GM12891 (cell line): ENCODE data around the gene DQX1.

Experiments
- DNase-seq: peaks from one replicate; pipeline ENCODE4 v3.0.0; 2011; ENCODE audit warnings: low spot score; ENCODE audit not compliant: insufficient read length
- FAIRE-seq: peaks from 2 replicates; lab custom pipeline; 2011; peaks lifted over from hg19 to GRCh38; lab: Jason Lieb, UNC
- PAX5 ChIP-seq: IDR thresholded peaks from 2 replicates; pipeline ENCODE4 v1.6.1; 2011; ENCODE audit warnings: low read length, moderate library complexity, mild to moderate bottlenecking; ENCODE audit not compliant: insufficient read depth, severe bottlenecking
- POLR2A ChIP-seq: IDR thresholded peaks from 2 replicates; pipeline ENCODE4 v1.6.1; 2011; ENCODE audit warnings: low read depth, low read length, control low read depth
- POLR2AphosphoS5 ChIP-seq: IDR thresholded peaks from 2 replicates; pipeline ENCODE4 v1.6.1; 2011; ENCODE audit warnings: low read depth, low read length, control low read depth
- POU2F2 ChIP-seq: IDR thresholded peaks from 2 replicates; pipeline ENCODE4 v1.6.1; 2011; ENCODE audit warnings: low read depth, mild to moderate bottlenecking, control low read depth, low read length, moderate library complexity
- SPI1 ChIP-seq: IDR thresholded peaks from 2 replicates; pipeline ENCODE4 v1.6.1; 2011; ENCODE audit warnings: low read depth, low read length, control low read depth
- TAF1 ChIP-seq: IDR thresholded peaks from 2 replicates; pipeline ENCODE4 v1.6.1; 2011; ENCODE audit warnings: low read depth, low read length, control low read depth

Gene DQX1

DNA sequence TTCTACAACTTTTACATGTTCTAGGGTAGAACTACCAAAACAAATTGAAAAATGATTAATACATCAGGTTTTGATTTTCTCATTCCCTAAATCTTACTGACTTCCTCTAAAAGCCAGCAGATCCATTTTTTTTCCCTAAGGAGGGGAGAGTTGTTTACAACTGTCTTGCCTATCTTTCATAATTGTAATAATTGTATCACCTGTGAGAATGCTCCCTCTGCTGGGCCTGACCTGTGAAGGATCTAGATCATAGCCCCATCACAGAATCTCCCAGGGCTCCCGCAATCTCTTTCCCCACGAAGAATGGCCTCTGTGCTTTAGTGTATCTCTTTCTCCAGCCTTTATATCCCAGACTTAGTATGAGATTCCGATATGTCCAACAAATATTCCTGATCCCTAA lies 18.6 kb upstream of the DQX1 start:
- DNase-seq (no peak), FAIRE-seq (no peak)
- no peak for TF ChIP-seq POLR2A
- no peak for TF ChIP-seq POLR2AphosphoS5
- TF ChIP-seq PAX5: no peak

DNA sequence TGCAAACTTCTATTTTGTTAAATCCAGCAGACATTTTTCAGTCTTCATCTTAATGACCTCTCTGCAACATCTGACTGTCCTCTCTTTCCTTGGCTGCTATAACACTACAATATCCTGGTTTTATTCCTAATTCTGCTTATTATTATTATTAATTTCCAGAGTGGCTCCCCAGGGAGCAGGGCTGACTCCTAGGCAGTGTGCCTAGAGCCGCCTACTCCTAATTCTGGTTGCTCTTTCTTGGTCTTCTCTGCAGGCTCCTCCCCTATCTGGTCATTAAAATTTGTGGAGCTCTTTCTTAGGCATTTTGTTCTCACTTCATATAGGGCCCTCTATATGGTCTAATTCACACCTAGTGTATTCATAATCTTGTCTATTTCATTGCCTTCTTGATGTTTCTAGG lies 16.9 kb upstream of the DQX1 start:
- DNase-seq (no peak), FAIRE-seq (no peak)
- TF ChIP-seq POU2F2 (no peak), PAX5 (no peak), TAF1 (no peak), POLR2A (no peak), SPI1 (no peak), POLR2AphosphoS5 (no peak)

DNA sequence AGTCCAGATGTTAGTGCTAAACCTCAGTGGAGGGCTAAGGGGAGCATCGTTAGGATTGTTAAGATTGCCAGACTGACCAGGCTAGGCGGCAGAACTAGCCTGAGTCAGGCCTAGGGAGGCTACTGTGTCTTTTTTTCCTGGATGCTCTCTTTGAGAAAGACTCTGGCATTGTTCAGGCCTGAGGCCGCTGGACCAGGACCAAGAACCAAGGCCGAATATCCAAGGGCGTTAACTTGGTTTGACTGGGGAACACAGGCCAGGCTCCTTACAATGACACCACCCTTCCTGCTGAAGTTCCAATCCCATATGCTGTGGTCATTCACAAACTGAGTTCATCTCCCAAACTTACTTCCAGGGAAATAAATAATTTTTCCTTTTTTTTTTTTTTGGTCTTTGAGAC lies 14.3 kb upstream of the DQX1 start:
- FAIRE-seq: no peak
- TF ChIP-seq SPI1 (no peak), POLR2AphosphoS5 (no peak), PAX5 (no peak), TAF1 (no peak), POLR2A (no peak), POU2F2 (no peak)
- no peak for DNase-seq

DNA sequence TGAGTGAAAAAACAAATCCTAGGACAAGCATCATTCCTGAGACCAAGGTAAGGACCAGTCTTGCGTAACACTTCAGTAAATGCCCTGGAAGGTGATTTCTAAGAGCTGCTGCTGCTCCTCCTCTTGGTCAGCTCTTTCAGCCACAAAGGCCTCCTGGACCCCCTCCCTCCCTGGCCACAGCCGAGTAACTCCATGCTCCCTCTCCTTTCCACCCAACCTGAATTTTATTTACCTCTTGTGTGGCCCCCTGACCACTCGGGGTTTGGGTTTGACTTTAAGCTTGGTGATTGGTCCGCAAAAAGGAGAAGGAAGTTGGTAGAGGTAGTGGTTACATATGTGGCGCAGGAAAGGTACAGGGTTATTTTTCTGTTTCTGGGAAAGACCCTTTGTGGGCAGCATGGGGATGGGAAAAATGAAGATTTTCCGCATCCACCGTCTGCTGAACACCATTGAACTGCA lies 12.9 kb upstream of the DQX1 start:
- DNase-seq: no peak
- TF ChIP-seq SPI1 (peak; percentile 45; the same call in 1 of the 2 replicates), POLR2AphosphoS5 (no peak)
- peak; percentile 23 for FAIRE-seq

DNA sequence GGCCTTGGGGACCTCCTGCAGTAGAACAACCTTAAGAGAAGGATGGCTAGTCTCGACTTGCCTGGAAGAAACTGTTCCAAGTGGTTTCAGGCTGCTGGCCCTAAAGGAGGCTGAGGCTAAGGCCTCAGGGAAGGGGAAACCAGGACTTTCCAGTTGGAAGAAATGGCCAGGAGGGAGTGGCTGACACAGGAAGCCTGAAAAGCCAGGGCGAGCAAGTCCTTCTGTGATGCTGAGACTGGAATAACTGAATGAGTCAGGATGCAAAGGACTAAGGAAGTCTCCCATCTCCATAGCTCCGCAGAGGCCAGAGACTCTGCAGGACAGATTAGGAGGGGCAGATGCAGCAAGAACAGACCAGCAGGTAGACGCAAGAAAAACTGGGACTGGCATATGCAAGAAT lies 11.1 kb upstream of the DQX1 start:
- FAIRE-seq (no peak), DNase-seq (no peak)
- TF ChIP-seq PAX5 (no peak), POU2F2 (no peak), POLR2A (no peak), TAF1 (no peak), SPI1 (no peak), POLR2AphosphoS5 (no peak)

DNA sequence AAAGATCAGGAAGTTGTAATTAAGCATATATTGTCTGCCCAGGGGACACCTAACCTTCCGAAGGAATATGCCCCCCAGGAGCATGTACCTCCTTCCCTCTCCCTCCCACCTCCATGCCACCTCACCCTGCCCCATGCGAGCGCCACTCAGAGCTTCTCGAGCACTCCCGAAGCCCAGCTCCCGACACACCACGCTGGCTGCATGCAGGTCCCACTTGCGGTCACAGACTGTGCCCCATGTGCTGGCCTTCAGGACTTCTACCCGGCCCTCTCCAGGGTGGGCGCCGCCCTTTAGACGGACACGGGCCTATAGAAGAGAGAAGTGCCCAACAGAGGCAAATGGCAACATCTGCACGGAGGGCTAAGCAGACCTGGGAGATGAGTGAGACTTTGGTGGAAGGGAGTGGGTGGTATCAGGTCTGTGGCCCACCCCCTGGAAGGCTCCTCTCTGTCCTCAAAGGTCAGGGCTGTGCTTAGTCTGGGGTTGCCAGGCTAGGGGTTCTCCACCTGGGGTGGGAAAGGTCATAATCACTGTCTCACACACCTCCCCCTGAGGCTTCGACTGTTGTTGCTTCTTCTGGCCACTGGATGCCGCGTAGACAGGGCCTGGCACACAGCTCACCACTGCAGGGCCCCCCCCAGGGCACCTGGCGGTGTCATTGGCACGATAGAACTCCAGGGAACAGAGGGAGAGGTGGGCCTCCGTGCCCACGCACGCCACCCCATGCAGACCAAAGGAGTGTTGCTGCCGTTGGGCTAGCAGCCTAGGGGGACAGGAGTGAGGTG lies 10.3 kb upstream of the DQX1 start:
- TF ChIP-seq TAF1 (no peak), SPI1 (no peak), POLR2A (no peak), POU2F2 (no peak), PAX5 (no peak), POLR2AphosphoS5 (no peak; the same call in 1 of the 2 replicates)
- no peak for FAIRE-seq

DNA sequence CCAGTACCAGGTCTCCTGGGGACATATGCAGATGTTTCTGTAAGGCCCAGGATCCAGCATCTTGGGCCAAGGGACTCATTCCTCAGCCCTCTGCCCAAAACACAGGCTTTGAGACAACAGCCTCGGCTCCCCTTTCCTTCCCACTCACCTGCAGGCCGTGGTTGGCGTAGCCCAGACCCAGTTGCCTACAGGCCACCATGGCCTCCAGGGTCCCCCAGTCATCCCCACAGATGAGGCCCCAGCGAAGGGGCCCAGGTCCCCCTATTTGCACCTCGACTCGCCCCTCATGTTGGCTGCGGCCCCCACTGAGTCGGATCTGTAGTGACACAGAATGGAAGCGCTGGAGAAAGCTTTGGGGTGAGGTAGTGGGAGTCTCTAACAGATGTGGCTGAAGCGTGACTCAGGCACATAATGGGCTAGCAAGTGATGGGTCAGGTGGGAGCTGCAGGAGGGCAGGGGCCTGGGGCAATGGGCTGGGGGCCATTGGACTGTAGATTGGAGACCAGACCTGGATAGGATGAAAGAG lies 9.5 kb upstream of the DQX1 start:
- TF ChIP-seq TAF1 (no peak), POLR2A (no peak), PAX5 (no peak), SPI1 (no peak), POU2F2 (no peak), POLR2AphosphoS5 (no peak)
- no peak for DNase-seq
- FAIRE-seq: no peak

More for the DNA sequence above, 10.3 kb upstream of the DQX1 start:
- no peak for DNase-seq

DNA sequence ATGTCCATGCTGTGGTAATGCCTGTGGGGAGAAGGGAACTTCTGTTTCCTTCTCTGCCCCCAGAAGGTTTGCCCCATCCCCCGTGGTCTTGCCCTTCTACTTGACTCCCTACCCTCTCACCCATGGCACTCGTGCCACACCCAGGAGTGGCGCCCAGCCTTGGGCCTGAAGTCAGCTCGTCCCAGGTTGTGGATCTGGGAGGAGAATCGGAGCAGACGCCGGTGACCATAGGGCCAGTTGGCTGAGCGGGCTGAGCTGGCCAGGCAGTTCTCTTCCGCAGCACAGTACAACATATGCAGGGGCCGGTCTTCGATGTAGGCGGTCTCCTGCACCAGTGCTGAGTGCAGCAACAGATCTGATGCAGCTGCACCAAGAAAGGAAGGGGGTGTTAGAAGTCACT lies 8.4 kb upstream of the DQX1 start:
- TF ChIP-seq POLR2A: no peak
- no peak for TF ChIP-seq POU2F2
- no peak for TF ChIP-seq POLR2AphosphoS5
- no peak for TF ChIP-seq SPI1
- TF ChIP-seq PAX5: no peak
- TF ChIP-seq TAF1: no peak
- DNase-seq (no peak), FAIRE-seq (no peak)

DNA sequence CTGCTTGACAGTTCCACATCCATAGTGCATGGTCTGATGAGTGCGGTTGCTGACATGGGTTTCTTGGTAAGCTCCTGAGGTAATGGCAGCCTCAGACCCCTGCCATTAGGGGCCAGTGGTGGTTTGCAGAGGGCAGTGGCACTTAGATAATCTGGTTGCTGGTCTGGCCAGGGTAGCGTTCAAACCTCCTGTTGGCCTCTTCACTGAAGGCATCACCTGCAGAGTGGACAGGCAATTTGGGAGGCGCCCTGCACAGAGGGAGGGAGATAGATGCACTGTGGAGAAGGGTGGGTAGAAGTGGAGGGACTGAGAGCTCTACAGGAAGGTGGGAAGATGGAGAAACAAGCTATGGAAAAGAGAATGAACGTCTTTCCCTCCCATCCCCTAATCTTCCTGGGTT lies 7.4 kb upstream of the DQX1 start:
- TF ChIP-seq POLR2A (peak; percentile 23; the same call in 1 of the 2 replicates), SPI1 (no peak), POU2F2 (no peak)
- no peak for FAIRE-seq
- no peak for DNase-seq

DNA sequence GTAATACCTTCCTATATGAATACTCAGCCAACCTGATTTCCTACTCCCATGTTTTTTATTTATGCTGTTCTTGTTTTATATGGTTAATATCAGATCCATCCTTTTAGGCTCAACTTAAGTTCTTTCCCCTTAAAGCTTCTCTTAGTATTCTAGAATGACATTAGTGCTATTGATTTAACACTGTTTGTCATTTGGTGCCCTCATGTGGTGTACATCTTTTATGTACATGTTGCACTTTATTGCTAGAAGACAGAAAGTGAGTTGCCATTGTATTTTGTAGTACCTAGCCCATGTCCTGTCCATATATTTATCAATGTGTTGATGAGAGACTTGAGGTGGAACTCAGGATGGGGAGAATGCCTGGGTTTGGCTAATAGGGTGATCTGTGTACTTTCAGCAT lies 6.2 kb upstream of the DQX1 start:
- FAIRE-seq (no peak), DNase-seq (no peak)

More for the DNA sequence above, 6.2 kb upstream of the DQX1 start:
- TF ChIP-seq SPI1 (no peak), POLR2AphosphoS5 (no peak), TAF1 (no peak), POLR2A (no peak), PAX5 (no peak), POU2F2 (no peak)
